IPS-18a (cell line): ENCODE results near the gene QRFP.

Source experiments
- H3K27ac ChIP-seq: one replicate; pipeline ENCODE4 v1.5.1; 2013; ENCODE audit warnings: low read length
- H3K27me3 ChIP-seq: one replicate; pipeline ENCODE4 v1.6.1; 2013; ENCODE audit warnings: mild to moderate bottlenecking, low read length; ENCODE audit not compliant: control insufficient read depth, insufficient read depth
- H3K36me3 ChIP-seq: one replicate; pipeline ENCODE4 v1.6.1; 2013; ENCODE audit warnings: low read depth, low read length; ENCODE audit not compliant: control insufficient read depth
- H3K4me1 ChIP-seq: one replicate; pipeline ENCODE4 v1.6.1; 2013; ENCODE audit warnings: low read depth, low read length; ENCODE audit not compliant: control insufficient read depth
- H3K4me3 ChIP-seq: one replicate; pipeline ENCODE4 v1.5.1; 2013; ENCODE audit warnings: low read length
- H3K9ac ChIP-seq: one replicate; pipeline ENCODE4 v1.6.1; 2013; ENCODE audit warnings: mild to moderate bottlenecking, low read length, moderate library complexity
- H3K9me3 ChIP-seq: one replicate; pipeline ENCODE4 v1.6.1; 2013; ENCODE audit warnings: low read depth, low read length; ENCODE audit not compliant: control insufficient read depth

Gene QRFP

DNA sequence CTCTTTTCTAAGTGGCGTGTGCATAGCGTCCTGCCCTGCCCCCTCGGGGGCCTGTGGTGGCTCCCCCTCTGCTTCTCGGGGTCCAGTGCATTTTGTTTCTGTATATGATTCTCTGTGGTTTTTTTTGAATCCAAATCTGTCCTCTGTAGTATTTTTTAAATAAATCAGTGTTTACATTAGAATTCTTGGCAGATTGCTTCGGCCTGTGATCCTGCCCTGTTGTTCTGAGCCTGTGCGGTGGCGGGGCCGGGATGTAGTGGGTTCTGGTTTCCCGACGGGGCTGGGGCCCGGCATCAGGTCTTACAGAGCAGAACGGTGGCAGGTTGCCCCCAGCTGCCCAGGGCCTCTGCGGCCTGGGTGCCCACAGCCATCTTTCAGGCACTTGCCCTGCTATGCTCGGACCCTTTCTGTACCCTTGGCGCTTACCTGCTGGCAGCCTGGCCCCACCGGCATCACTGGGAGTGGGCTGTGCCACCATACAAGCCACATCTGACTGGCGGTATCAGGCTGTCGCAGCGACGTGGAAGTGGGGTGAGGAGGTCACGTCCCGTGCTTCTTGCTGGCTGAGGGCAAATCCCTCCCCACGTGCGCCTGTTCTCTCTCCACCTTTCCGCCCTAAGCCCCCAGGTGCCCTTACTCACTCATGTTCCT is 9.0 kb downstream of the QRFP start:
- no peak overlapping the region for H3K9ac ChIP-seq
- H3K4me3 ChIP-seq = no peak overlapping the region
- no peaks in the 10 kb centered on the region for H3K9me3 ChIP-seq
- H3K27ac ChIP-seq = no peak overlapping the region
- H3K36me3 ChIP-seq = peaks cover 55% of the 10 kb centered on the region
- H3K4me1 ChIP-seq = no peaks in the 10 kb centered on the region
- H3K27me3 ChIP-seq = no peaks in the 10 kb centered on the region

- H3K27me3 ChIP-seq = no peaks in the 10 kb centered on the region
- H3K4me3 ChIP-seq = no peak overlapping the region
- no peaks in the 10 kb centered on the region for H3K4me1 ChIP-seq
- no peak overlapping the region for H3K27ac ChIP-seq
- no peak overlapping the region for H3K9ac ChIP-seq
- H3K36me3 ChIP-seq = peaks cover 57% of the 10 kb centered on the region
- H3K9me3 ChIP-seq = no peaks in the 10 kb centered on the region
These were observed 9.6 kb downstream of the QRFP start for GRCh38 chr9:130886981-130887380.

- H3K27ac ChIP-seq = no peak overlapping the region
- no peak overlapping the region for H3K4me3 ChIP-seq
- peaks cover 70% of the 10 kb centered on the region for H3K36me3 ChIP-seq
- no peaks in the 10 kb centered on the region for H3K9me3 ChIP-seq
- H3K4me1 ChIP-seq = no peaks in the 10 kb centered on the region
- H3K27me3 ChIP-seq = no peaks in the 10 kb centered on the region
- no peak overlapping the region for H3K9ac ChIP-seq
These were observed 10.9 kb downstream of the QRFP start for GRCh38 chr9:130885484-130886375.

DNA sequence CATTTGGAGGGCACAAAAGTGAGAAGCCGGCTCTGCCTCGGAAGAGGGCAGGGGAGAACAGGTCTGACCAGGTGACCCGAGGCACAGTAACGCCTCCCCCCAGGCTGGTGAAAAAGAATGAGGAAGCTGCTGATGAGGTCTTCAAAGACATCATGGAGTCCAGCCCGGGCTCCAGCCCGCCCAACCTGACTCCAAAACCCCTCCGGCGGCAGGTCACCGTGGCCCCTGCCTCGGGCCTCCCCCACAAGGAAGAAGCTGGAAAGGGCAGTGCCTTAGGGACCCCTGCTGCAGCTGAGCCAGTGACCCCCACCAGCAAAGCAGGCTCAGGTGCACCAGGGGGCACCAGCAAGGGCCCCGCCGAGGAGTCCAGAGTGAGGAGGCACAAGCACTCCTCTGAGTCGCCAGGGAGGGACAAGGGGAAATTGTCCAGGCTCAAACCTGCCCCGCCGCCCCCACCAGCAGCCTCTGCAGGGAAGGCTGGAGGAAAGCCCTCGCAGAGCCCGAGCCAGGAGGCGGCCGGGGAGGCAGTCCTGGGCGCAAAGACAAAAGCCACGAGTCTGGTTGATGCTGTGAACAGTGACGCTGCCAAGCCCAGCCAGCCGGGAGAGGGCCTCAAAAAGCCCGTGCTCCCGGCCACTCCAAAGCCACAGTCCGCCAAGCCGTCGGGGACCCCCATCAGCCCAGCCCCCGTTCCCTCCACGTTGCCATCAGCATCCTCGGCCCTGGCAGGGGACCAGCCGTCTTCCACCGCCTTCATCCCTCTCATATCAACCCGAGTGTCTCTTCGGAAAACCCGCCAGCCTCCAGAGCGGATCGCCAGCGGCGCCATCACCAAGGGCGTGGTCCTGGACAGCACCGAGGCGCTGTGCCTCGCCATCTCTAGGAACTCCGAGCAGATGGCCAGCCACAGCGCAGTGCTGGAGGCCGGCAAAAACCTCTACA is 11.8 kb downstream of the QRFP start:
- Histone ChIP-seq H3K4me1 (no peaks in the 10 kb centered on the region), H3K9me3 (no peaks in the 10 kb centered on the region), H3K36me3 (peaks cover 74% of the 10 kb centered on the region), H3K27me3 (no peaks in the 10 kb centered on the region), H3K9ac (no peak overlapping the region), H3K27ac (no peak overlapping the region), H3K4me3 (no peak overlapping the region)

GRCh38 chr9:130884111-130884531 is 12.5 kb downstream of the QRFP start:
- H3K36me3 ChIP-seq = peaks cover 80% of the 10 kb centered on the region
- H3K27ac ChIP-seq = no peak overlapping the region
- no peaks in the 10 kb centered on the region for H3K27me3 ChIP-seq
- H3K9ac ChIP-seq = no peak overlapping the region
- no peaks in the 10 kb centered on the region for H3K9me3 ChIP-seq
- no peaks in the 10 kb centered on the region for H3K4me1 ChIP-seq
- no peak overlapping the region for H3K4me3 ChIP-seq

DNA sequence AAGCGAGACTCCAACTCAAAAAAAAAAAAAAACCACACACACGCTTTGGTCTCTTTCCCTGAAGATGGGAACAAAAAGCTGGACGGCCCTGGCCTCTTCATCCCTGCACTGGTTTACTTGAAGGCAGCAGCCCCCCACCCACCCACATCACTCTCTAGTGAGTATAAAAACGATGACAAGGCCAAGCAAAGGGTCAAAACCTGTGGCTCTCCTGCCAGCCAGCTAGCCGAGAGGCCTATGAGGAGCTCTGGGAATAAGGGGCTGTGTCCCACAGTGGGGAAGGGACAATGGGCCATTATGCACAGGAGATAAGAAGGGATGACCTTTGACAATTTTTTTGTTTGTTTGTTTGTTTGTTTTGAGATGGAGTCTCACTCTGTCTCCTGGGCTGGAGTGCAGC is 13.1 kb downstream of the QRFP start:
- H3K27me3 ChIP-seq = no peaks in the 10 kb centered on the region
- H3K36me3 ChIP-seq = peaks cover 80% of the 10 kb centered on the region
- H3K9me3 ChIP-seq = no peaks in the 10 kb centered on the region
- H3K9ac ChIP-seq = no peak overlapping the region
- H3K4me3 ChIP-seq = no peak overlapping the region
- H3K4me1 ChIP-seq = no peaks in the 10 kb centered on the region
- no peak overlapping the region for H3K27ac ChIP-seq

GRCh38 chr9:130882696-130883225 is 13.9 kb downstream of the QRFP start:
- no peak overlapping the region for H3K4me3 ChIP-seq
- no peaks in the 10 kb centered on the region for H3K4me1 ChIP-seq
- H3K9ac ChIP-seq = no peak overlapping the region
- no peak overlapping the region for H3K27ac ChIP-seq
- no peaks in the 10 kb centered on the region for H3K9me3 ChIP-seq
- no peaks in the 10 kb centered on the region for H3K27me3 ChIP-seq
- H3K36me3 ChIP-seq = peaks cover 78% of the 10 kb centered on the region

GRCh38 chr9:130881516-130881915 is 15.1 kb downstream of the QRFP start:
- H3K36me3 ChIP-seq = peaks cover 77% of the 10 kb centered on the region
- no peaks in the 10 kb centered on the region for H3K4me1 ChIP-seq
- H3K9me3 ChIP-seq = no peaks in the 10 kb centered on the region
- H3K27me3 ChIP-seq = no peaks in the 10 kb centered on the region
- no peak overlapping the region for H3K27ac ChIP-seq
- H3K9ac ChIP-seq = no peak overlapping the region
- H3K4me3 ChIP-seq = no peak overlapping the region

DNA sequence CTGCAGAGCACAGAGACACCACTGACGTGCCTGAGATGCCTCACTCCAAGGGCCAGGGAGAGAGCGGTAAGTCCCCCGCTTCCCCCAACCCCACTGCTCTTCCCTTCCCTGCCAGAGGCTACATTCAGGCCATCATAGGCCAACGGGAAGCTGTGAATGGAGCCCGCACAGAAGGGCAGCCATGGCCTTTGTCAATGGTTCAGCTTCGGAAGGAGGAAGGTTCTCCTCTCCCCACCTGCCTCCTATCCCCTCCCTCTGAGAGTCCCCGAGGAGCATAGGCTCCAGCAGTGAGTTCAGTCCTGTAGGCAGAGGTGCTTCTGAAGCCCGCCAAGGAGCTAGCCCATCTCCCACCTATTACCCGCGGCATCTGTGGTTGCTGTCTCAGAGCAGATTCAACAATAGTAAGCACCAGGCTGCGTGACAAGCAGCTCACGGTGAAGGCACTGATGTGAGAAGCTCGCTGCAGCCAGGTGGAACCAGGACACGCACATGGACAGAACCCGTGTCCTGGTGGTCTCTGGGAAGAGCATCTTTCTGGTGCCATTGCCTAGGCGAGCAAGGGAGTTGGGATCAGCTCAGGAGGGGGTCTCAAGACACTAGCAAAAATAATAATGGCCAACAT is 15.9 kb downstream of the QRFP start:
- no peak overlapping the region for H3K27ac ChIP-seq
- H3K9me3 ChIP-seq = no peaks in the 10 kb centered on the region
- H3K9ac ChIP-seq = no peak overlapping the region
- H3K27me3 ChIP-seq = no peaks in the 10 kb centered on the region
- no peak overlapping the region for H3K4me3 ChIP-seq
- no peaks in the 10 kb centered on the region for H3K4me1 ChIP-seq
- peaks cover 76% of the 10 kb centered on the region for H3K36me3 ChIP-seq

DNA sequence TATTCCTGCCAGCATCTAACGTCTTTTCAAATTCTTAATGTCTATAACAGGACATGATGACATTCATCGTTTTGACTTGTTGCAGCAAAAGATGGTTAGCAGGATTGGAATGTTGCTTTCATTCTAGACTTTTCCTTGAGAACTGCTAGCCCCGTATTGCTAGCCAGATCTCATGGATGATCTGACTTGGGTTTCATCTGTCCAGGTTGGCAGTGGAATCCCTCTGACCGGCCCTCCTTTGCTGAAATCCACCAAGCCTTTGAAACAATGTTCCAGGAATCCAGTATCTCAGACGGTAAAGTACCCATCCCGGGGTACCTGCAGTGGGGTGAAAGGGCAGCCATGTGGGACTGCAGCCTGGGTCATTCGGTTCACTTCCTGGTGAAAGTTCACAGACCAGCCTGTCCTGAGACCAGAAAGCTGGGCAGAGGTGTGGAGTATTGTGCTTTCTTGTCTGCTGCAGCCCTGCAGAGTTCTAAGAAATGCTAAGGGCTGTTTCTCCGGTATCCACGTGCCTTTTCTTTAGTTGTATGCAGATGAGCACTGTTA is 16.7 kb downstream of the QRFP start:
- Histone ChIP-seq H3K27me3 (no peaks in the 10 kb centered on the region), H3K36me3 (peaks cover 77% of the 10 kb centered on the region), H3K9ac (no peak overlapping the region), H3K9me3 (no peaks in the 10 kb centered on the region), H3K4me1 (no peaks in the 10 kb centered on the region), H3K27ac (no peak overlapping the region), H3K4me3 (no peak overlapping the region)
